ENCODE results near the gene CCDC187.

CCDC187 gene

GRCh38 chr9:136307215-136307750 lies 3.4 kb upstream of the CCDC187 start:
- no peak overlapping the region for H3K4me3 ChIP-seq (ENCODE audit: low read depth, low read length)
- no peak for TF ChIP-seq CTCF (IDR thresholded peaks at IDR 0.05; ENCODE audit: insufficient read depth, low read depth, low read length, missing control alignments)
- DNase-seq (ENCODE audit: low read depth): no peak

GRCh38 chr9:136306211-136307208 lies 2.6 kb upstream of the CCDC187 start:
- no peak for TF ChIP-seq CTCF (IDR thresholded peaks at IDR 0.05; ENCODE audit: insufficient read depth, low read depth, low read length, missing control alignments)
- no peak for DNase-seq (ENCODE audit: low read depth)
- no peak overlapping the region for H3K4me3 ChIP-seq (ENCODE audit: low read depth, low read length)

- no peak for TF ChIP-seq CTCF (IDR thresholded peaks at IDR 0.05; ENCODE audit: insufficient read depth, low read depth, low read length, missing control alignments)
- H3K4me3 ChIP-seq (ENCODE audit: low read depth, low read length): no peak overlapping the region
- DNase-seq (ENCODE audit: low read depth): no peak
Measured at GRCh38 chr9:136305804-136306203, 1.9 kb upstream of the CCDC187 start.

- no peak overlapping the region for H3K4me3 ChIP-seq (ENCODE audit: low read depth, low read length)
- DNase-seq (ENCODE audit: low read depth): no peak
- no peak for TF ChIP-seq CTCF (IDR thresholded peaks at IDR 0.05; ENCODE audit: insufficient read depth, low read depth, low read length, missing control alignments)
Measured at GRCh38 chr9:136304981-136305380, 1.1 kb upstream of the CCDC187 start.

GRCh38 chr9:136304456-136304855 lies 562 bp upstream of the CCDC187 start:
- H3K4me3 ChIP-seq (ENCODE audit: low read depth, low read length): no peak overlapping the region
- no peak for TF ChIP-seq CTCF (IDR thresholded peaks at IDR 0.05; ENCODE audit: insufficient read depth, low read depth, low read length, missing control alignments)
- no peak for DNase-seq (ENCODE audit: low read depth)

DNA sequence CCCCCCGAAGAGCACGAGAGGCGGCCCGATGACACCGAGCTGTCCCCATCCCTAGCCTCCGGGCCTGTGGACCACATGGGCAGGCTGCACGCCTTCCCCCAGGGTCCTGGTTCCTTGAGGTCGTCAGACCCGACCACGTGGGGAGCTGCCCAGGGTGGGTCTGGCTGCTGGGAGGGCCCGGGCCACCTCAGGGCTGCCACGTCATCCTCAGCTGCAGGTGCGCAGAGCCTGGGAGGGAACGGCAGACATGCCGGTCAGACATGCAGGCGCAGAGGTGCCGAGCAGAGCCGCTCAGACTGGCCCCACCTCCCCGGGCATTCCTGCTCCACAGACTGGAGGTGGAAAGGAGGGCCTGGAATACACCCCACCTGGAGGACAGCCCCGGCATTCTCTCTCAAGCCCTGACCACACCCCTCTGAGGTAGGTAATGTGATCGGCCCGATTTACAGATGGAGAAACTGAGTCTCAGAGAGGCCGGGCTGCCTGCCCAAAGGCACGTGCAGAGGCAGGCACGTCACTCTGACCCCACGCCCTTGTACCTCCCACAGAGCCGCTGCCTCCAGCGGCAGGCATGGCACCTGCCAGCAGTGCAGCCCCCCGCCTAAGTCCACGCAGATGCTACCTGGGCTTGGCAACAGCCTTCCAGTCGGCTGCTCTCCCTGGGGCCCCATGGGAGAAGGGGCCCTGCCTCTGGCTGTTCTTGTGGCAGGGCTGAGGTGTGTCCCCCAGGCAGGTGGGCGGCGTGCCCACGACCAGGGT lies 649 bp downstream of the CCDC187 start:
- TF ChIP-seq CTCF (IDR thresholded peaks at IDR 0.05; ENCODE audit: insufficient read depth, low read depth, low read length, missing control alignments): no peak
- no peak for DNase-seq (ENCODE audit: low read depth)
- H3K4me3 ChIP-seq (ENCODE audit: low read depth, low read length): no peak overlapping the region
